Type B pancreatic cell (in vitro differentiated cells): Measurements from ENCODE around the gene LCN15. TPM values are rescaled to one million over a fixed set of nuclear protein-coding genes. Genes with fewer than 3 reads are reported as not detected.
"Not testable (repeated sequence)": the region's sequence is repeated elsewhere in the genome, so short reads cannot be mapped to it uniquely, and the experiment has no call there.

Experiments
- DNase-seq: peaks from one replicate; pipeline ENCODE4 v3.0.0; 2021; ENCODE audit warnings: mixed read lengths; ENCODE audit not compliant: unreplicated experiment; ENCODE audit errors: extremely low spot score
- H3K27ac Mint-ChIP-seq: 2 replicates; pipeline ENCODE4 v1.8.0; 2021; ENCODE audit warnings: mild to moderate bottlenecking, mixed read lengths
- H3K27me3 Mint-ChIP-seq: 2 replicates; pipeline ENCODE4 v1.8.0; 2021; ENCODE audit warnings: mixed read lengths
- H3K36me3 Mint-ChIP-seq: 2 replicates; pipeline ENCODE4 v1.8.0; 2021; ENCODE audit warnings: mixed read lengths
- H3K4me1 Mint-ChIP-seq: one replicate; pipeline ENCODE4 v1.8.0; 2021; ENCODE audit warnings: mixed read lengths; ENCODE audit not compliant: unreplicated experiment
- H3K4me3 Mint-ChIP-seq: 2 replicates; pipeline ENCODE4 v1.8.0; 2021; ENCODE audit warnings: mild to moderate bottlenecking, mixed read lengths
- H3K9me3 Mint-ChIP-seq: 2 replicates; pipeline ENCODE4 v1.8.0; 2021; ENCODE audit warnings: mixed read lengths
- CTCF ChIP-seq: fragments of 200-600 bp; sonication (generic); conservative IDR thresholded peaks from 2 replicates; pipeline ENCODE4 v1.5.0; 2021; ENCODE audit warnings: antibody characterized with exemption, mild to moderate bottlenecking
- total RNA-seq: library from RNA; stranded (reverse); gene quantifications from 2 replicates; pipeline ENCODE4 v1.2.1, GENCODE V29; 2021; ENCODE audit warnings: low replicate concordance

Gene LCN15
- total RNA-seq, 1 donor from 2014 or later, result 0.77 TPM

- Mint-ChIP-seq H3K4me1 (peaks cover 4% of the 10 kb centered on the region), H3K4me3 (peak overlapping the region; percentile 83), H3K27me3 (no peaks in the 10 kb centered on the region), H3K9me3 (no peaks in the 10 kb centered on the region), H3K27ac (no peak overlapping the region), H3K36me3 (peaks cover 3% of the 10 kb centered on the region)
- TF ChIP-seq CTCF, result no peak
- DNase-seq, result no peak
Observed at GRCh38 chr9:136714096-136714892, 50.0 kb downstream of the LCN15 start.

GRCh38 chr9:136713550-136713949 is 50.8 kb downstream of the LCN15 start:
- Mint-ChIP-seq H3K36me3 (peaks cover 3% of the 10 kb centered on the region), H3K27ac (no peak overlapping the region), H3K27me3 (no peaks in the 10 kb centered on the region), H3K9me3 (no peaks in the 10 kb centered on the region), H3K4me3 (peak overlapping the region; percentile 83), H3K4me1 (peaks cover 4% of the 10 kb centered on the region)
- TF ChIP-seq CTCF, result no peak
- DNase-seq, result no peak

GRCh38 chr9:136712690-136713544 is 51.4 kb downstream of the LCN15 start:
- Mint-ChIP-seq H3K27me3 (no peaks in the 10 kb centered on the region), H3K4me1 (peaks cover 8% of the 10 kb centered on the region), H3K9me3 (no peaks in the 10 kb centered on the region), H3K36me3 (peaks cover 3% of the 10 kb centered on the region), H3K4me3 (peak overlapping the region; percentile 83), H3K27ac (no peak overlapping the region)
- DNase-seq, result no peak
- no peak for TF ChIP-seq CTCF

DNA sequence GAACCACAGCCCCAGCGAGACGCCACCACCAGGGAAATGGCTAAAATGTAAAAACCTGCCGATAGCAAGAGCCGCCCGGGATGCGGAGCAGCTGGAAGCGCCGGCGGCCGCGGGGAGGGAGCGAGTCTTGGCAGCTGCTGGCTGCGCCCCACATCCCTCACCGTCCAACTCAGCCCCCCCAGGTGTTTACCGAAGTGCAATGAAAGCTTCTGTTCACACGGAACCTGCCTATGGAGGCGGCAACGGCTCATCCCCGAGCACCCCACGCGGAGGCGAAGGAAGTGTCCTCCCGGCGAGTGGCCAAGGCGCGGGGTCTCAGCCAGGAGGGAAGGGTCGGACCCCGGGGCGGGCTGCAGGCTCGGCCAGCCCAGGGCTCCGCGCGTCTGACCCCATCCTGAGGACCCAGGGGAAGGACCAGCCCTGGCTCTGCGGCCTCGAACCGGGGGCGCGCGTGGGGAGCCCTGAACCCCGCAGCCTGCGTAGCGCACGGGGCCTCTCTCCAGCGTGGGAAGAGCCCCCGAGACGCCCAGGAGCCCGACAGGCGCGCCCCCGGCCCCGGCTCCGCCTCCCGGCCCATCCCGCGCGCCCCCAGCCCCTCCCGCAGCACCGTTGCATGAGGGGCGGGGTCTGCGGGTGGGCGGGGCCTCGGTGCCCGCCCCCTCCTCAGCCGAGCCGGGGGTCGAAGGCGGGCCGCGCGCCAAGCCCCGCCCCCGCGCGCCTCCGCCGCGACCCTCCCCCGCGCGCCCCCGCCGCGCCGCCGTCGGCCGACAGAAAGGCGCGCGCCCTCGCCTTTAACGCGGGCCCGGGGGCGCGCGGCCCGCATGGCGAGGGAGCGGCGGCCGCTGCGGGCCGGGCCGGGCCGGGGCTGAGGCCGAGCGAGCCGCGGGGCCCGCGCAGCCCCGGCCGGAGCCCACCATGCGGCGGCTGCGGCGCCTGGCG is 52.3 kb downstream of the LCN15 start, which contains the start of gene DIPK1B:
DIPK1B (plus strand) TSS at position 822 of the 939 bp plus-strand sequence; CDS start at position 916, 94 bp downstream.
- no peak within 1 kb of the TSS for H3K27ac Mint-ChIP-seq
- peak; percentile 42 for TF ChIP-seq CTCF
- H3K36me3 Mint-ChIP-seq, result peaks cover 3% of the 10 kb centered on the region
- H3K4me1 Mint-ChIP-seq, result peaks cover 9% of the 10 kb centered on the region
- no peak for DNase-seq
- H3K27me3 Mint-ChIP-seq, result no peaks in the 10 kb centered on the region
- H3K9me3 Mint-ChIP-seq, result no peaks in the 10 kb centered on the region
- H3K4me3 Mint-ChIP-seq, result peak within 1 kb of the TSS; percentile 87

DNA sequence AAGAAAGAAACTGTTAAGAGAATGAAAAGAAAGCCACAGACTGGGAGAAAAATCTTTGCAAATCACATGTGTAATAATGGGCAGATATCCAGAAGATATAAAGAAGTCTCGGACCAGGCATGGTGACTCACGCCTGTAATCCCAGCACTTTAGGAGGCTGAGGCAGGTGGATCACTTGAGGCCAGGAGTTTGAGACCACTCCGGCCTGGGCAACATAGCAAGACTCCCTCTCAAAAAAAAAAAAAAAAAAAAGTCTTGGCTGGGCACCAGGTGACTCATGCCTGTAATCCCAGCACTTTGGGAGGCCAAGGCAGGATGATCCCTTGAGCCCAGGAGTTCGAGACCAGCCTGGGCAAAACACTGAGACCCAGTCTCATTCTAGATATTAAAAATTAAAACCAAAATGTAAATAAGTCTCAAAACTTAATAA is 53.1 kb downstream of the LCN15 start:
- not testable (repeated sequence) for DNase-seq, H3K9me3 Mint-ChIP-seq, H3K4me1 Mint-ChIP-seq, H3K27me3 Mint-ChIP-seq, H3K36me3 Mint-ChIP-seq, H3K27ac Mint-ChIP-seq
- H3K4me3 Mint-ChIP-seq, result peak overlapping the region; percentile 87
